Pancreas (tissue), 10 donors: ENCODE measurements around the gene PAPPA. TPM values are rescaled to one million over a fixed set of nuclear protein-coding genes. Genes with fewer than 3 reads are reported as not detected.

Source experiments
- ATAC-seq, 4 donors: fragments of 200-7000 bp; cut with Tn5 transposase; one replicate each; pipeline versions ENCODE4 v1.8.0 to v1.9.1; 2020; ENCODE audit warnings: mild to moderate bottlenecking in 4 of 4, moderate library complexity in 4 of 4
- DNase-seq, 6 donors: peaks; one replicate each; pipeline ENCODE4 v3.0.0-alpha.2; 2020
- FAIRE-seq: peaks from 2 replicates; lab custom pipeline; 2012; peaks lifted over from hg19 to GRCh38; lab: Jason Lieb, UNC
- H3K27ac ChIP-seq, 4 donors: fragments of 200-600 bp; sonication (generic); 1 replicate in 3 of 4; 2 replicates in 1 of 4; pipeline versions ENCODE4 v1.5.0 to v1.8.0; 2020
- H3K27me3 ChIP-seq, 4 donors: fragments of 200-600 bp; one replicate each; pipeline ENCODE4 v1.8.0; 2021
- H3K36me3 ChIP-seq, 3 donors: fragments of 200-600 bp; sonication (generic) in 1 of 3; one replicate each; pipeline versions ENCODE4 v1.5.0 to v1.8.0; 2020 to 2021
- H3K4me1 ChIP-seq, 3 donors: fragments of 200-600 bp; one replicate each; pipeline ENCODE4 v1.8.0; 2021
- H3K4me3 ChIP-seq, 4 donors: fragments of 200-600 bp; sonication (generic) in 2 of 4; one replicate each; pipeline versions ENCODE4 v1.5.0 to v1.8.0; 2020 to 2021
- H3K9me3 ChIP-seq, 4 donors: fragments of 200-600 bp; one replicate each; pipeline ENCODE4 v1.8.0; 2021
- WGBS, 2 donors: extraction: QIAGEN DNeasy Blood & Tissue Kit; methylation state at CpG; one replicate each; pipeline ENCODE4 v1.1.7; 2013; 5-methylcytosine and 5-hydroxymethylcytosine counted together
- intact Hi-C, 3 donors: fragments of 100-400 bp; cut with DNase I; formaldehyde crosslinking; loops; one replicate each; pipeline versions ENCODE4 v1.11.1 to v1.14.2; 2022
- polyA plus RNA-seq, 2 donors: library from polyadenylated mRNA; stranded (reverse); fragments of 200-250 nt; gene quantifications; one replicate each; pipeline ENCODE4 v1.2.3, GENCODE V29; 2013
- total RNA-seq, 6 donors: library from RNA; stranded (reverse); fragmentation: NEBNext Ultra II Directional in 4 of 6; extraction: Animal tissue kit (Norgen Biotek cat#: 25700) in 4 of 6; gene quantifications; one replicate each; pipeline versions ENCODE4 v1.2.1 to v1.2.4, GENCODE V29; 2021 to 2023
- TF ChIP-seq, protein P1 (sequence below), 4 donors: fragments of 200-600 bp; sonication (generic) in 3 of 4; IDR thresholded peaks; one replicate each; pipeline versions ENCODE4 v1.5.0 to v1.8.0; 2021; ENCODE audit warnings: antibody characterized with exemption in 4 of 4
- donor health status: healthy with polysubstance abuse.
- donor health status: DM: no; HTN: no; CAD: no; lungs with moderate emphysema.
- donor health status: DM: no; HTN: no; CAD: no.
- donor health status: control.
- donor health status: control.
- donor health status: Bipolar disorder and iron deficiency.
- donor health status: DM: yes; HTN: yes; CAD: no.
- donor health status: DM: no; HTN: no; CAD: no.
- donor health status: DM: no; HTN: no; CAD: no.
- donor health status: DM: yes; HTN: yes; CAD: no.

The PAPPA gene
- total and polyA plus RNA-seq, 8 donors: 0.11 to 3.4 (median 0.76) TPM

DNA sequence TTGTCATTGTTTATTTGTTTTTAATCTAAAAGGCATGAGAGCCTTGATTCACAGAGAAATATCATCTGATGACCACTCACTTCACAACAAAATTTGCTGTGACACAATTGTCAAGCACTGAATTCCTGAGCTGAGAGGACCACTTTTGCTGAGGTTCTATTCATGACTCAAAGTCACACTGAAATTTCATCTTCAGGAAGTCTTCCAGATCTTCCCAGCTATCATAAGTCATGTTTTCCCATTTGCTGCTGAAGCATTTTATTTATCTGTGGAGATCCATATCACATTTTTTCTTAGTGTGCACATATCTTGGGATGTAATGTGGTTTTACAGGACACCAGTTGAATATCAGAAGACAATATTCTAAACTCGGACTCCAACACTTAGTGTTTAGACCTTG is 278.5 kb downstream of the PAPPA start:
- Histone ChIP-seq H3K27ac (no peak overlapping the region), H3K9me3 (no peaks in the 10 kb centered on the region), H3K27me3 (no peaks in the 10 kb centered on the region), H3K36me3 (no peaks in the 10 kb centered on the region), H3K4me3 (no peak overlapping the region), H3K4me1 (no peaks in the 10 kb centered on the region)
- FAIRE-seq (no peak), DNase-seq (no peak), ATAC-seq (no peak)
- 92 to 93% methylated on average over 1 of the region's 1 CpG for WGBS, 2 donors
- intact Hi-C loops: no loop called here
- TF ChIP-seq, protein P1, sequence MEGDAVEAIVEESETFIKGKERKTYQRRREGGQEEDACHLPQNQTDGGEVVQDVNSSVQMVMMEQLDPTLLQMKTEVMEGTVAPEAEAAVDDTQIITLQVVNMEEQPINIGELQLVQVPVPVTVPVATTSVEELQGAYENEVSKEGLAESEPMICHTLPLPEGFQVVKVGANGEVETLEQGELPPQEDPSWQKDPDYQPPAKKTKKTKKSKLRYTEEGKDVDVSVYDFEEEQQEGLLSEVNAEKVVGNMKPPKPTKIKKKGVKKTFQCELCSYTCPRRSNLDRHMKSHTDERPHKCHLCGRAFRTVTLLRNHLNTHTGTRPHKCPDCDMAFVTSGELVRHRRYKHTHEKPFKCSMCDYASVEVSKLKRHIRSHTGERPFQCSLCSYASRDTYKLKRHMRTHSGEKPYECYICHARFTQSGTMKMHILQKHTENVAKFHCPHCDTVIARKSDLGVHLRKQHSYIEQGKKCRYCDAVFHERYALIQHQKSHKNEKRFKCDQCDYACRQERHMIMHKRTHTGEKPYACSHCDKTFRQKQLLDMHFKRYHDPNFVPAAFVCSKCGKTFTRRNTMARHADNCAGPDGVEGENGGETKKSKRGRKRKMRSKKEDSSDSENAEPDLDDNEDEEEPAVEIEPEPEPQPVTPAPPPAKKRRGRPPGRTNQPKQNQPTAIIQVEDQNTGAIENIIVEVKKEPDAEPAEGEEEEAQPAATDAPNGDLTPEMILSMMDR (IDR thresholded peaks at IDR 0.05): no peak

DNA sequence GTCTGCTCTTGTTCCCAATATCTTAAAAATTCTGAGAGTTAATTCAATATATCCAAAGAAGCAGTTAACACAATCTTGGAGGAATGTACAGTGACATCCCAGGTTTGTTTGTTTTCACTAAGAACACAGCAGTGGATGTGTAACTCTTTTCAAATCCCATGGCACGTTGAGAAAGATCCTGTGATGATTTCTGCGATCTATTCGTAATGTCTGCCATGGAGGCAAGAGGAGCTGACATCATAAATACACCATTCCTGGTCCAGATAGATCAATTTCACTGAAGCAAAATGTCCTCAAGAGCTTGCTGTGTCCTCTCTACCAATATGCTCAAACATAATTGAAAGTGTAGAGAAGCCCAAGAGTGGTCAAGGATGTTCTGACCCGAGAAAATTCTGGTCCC is 280.7 kb downstream of the PAPPA start:
- Histone ChIP-seq H3K4me3 (no peak overlapping the region), H3K27me3 (no peaks in the 10 kb centered on the region), H3K27ac (no peak overlapping the region), H3K9me3 (no peaks in the 10 kb centered on the region), H3K4me1 (no peaks in the 10 kb centered on the region), H3K36me3 (no peaks in the 10 kb centered on the region)
- 86 to 88% methylated on average over 4 of the region's 4 CpGs for WGBS, 2 donors
- FAIRE-seq (no peak), ATAC-seq (no peak), DNase-seq (no peak)
- intact Hi-C loops: no loop called here
- TF ChIP-seq, protein P1 (IDR thresholded peaks at IDR 0.05): no peak

DNA sequence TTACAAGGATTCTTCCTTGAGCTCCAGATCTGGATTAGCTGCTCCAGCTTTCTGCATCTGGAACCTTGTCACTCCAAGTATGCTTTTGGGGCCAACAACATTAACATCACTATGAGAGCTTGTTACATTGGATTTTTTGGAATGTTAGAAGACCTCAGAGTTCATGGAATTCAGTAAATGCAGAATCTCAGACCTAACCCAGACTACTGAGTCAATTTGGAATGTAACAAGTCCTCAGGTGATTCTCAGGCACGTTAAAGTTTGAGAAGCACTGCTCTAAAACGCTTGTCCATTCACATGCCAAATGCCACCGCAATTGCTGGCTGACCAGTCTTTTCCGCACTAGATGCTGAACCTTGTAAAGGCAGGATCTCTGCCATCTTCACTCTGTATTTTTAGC is 282.1 kb downstream of the PAPPA start:
- WGBS, 2 donors: 58 to 68% methylated on average over 4 of the region's 4 CpGs
- Histone ChIP-seq H3K27me3 (no peaks in the 10 kb centered on the region), H3K36me3 (no peaks in the 10 kb centered on the region), H3K4me1 (no peaks in the 10 kb centered on the region), H3K27ac (no peak overlapping the region), H3K4me3 (no peak overlapping the region), H3K9me3 (no peaks in the 10 kb centered on the region)
- intact Hi-C loops: no loop called here
- FAIRE-seq: no peak
- TF ChIP-seq, protein P1 (IDR thresholded peaks at IDR 0.05): no peak
- no peak for ATAC-seq
- no peak for DNase-seq

DNA sequence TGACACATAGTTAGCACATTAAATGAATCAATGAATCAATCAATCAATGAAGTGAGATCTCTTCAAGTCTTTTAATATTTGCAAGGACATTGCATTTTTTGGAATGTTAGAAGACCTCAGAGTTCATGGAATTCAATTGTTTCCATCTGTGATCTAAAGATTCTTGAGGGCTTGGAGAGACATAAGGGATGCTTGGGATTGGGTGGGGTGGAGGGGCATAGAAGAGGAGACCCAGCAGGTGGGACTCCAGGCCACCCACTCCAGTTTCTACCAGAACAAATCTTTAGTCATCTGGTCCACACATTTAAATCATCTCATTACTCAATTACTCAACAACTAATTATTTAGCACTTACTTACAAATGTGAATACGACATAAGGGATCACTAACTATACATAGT is 282.5 kb downstream of the PAPPA start:
- intact Hi-C loops: no loop called here
- H3K4me3 ChIP-seq: no peak overlapping the region
- H3K27ac ChIP-seq: no peak overlapping the region
- H3K4me1 ChIP-seq: no peaks in the 10 kb centered on the region
- no peaks in the 10 kb centered on the region for H3K27me3 ChIP-seq
- TF ChIP-seq, protein P1 (IDR thresholded peaks at IDR 0.05): no peak
- ATAC-seq: no peak
- FAIRE-seq: no peak
- 97 to 99% methylated on average over 1 of the region's 1 CpG for WGBS, 2 donors
- DNase-seq: no peak
- no peaks in the 10 kb centered on the region for H3K9me3 ChIP-seq
- no peaks in the 10 kb centered on the region for H3K36me3 ChIP-seq

DNA sequence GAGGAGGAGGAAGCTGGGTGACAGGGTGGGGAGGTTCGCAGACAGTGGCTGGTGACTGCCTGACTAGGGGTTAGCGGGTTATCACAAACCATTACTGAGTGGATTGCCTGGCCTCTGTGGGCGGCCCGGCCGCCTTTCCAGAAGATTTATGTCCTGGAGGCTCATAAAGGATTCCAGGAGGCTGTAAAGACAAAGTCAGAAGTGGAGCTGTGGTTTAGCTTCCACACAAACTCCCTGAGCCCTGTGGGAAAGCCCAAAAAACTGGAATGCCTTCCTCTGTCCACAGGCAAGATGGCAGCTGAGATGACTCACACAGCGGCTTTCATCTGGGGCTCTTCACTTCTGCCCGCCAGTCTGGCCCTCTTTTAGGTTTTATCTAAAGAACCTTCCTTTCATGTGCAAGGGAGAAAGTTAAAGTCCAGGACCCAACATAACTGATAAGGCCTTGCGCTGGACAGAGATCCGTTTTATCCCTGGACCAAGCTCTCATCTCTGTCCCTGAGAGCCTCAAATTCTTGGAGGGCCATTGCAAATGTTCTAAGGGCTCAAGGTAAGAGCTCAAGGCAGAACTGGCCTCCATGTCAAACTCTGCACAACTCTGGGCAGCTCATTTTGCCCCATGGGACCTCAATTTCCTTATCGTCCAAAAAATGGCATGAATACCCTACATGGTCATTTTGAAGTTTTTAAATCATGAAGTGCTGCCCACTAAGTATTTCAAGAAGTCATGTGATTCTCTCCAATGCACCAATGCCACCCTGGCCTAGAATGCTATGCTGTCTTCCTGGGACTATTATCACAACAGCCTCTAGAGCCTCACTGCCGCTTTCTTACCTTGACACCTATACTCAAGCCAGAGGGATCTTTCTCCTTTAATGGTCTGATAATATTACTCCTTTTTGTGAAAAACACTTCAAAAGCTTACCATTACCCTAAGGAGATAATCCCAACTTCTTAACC is 284.1 kb downstream of the PAPPA start:
- Histone ChIP-seq H3K27ac (no peak overlapping the region), H3K4me3 (no peak overlapping the region), H3K4me1 (no peaks in the 10 kb centered on the region), H3K36me3 (no peaks in the 10 kb centered on the region), H3K27me3 (no peaks in the 10 kb centered on the region), H3K9me3 (no peaks in the 10 kb centered on the region)
- FAIRE-seq: no peak
- intact Hi-C loops: no loop called here
- no peak for DNase-seq
- no peak for ATAC-seq
- TF ChIP-seq, protein P1 (IDR thresholded peaks at IDR 0.05): no peak
- 80 to 86% methylated on average over 11 of the region's 11 CpGs for WGBS, 2 donors
